K562 (cell line): Measurements from ENCODE around the gene GTF3C4. TPM values are rescaled to one million over a fixed set of nuclear protein-coding genes. Genes with fewer than 3 reads are reported as not detected.

ENCODE experiments used
- ATAC-seq: fragments of 200-7000 bp; cut with Tn5 transposase; 3 replicates; pipeline ENCODE4 v1.9.1; 2020; ENCODE audit warnings: moderate library complexity
- BruUV-seq: library from RNA; stranded (reverse); fragments of 400-500 nt; replicated peaks from 2 replicates; lab custom pipeline; 2021; lab: Mats Ljungman, UMichigan
- CTCF ChIA-PET: fragments of 300-600 bp; formaldehyde crosslinking; extraction: SDS; loops from one replicate; lab custom pipeline; 2021; ENCODE audit warnings: low intra/inter-chr PET ratio; lab: Yijun Ruan, JAX
- POLR2A ChIA-PET: fragments of 300-600, 350-650 bp; sonication (Branson Sonifier 250); formaldehyde crosslinking; extraction: SDS; loops from one replicate; lab custom pipeline; 2021; ENCODE audit warnings: antibody characterized with exemption, inconsistent platforms; lab: Yijun Ruan, JAX
- DNase-seq, 4 experiments: peaks; one replicate each; pipeline versions ENCODE4 v3.0.0 to v3.0.0-alpha.2; 2011 to 2018; ENCODE audit warnings: low spot score in 3 of 4, mixed read lengths in 3 of 4; ENCODE audit errors: extremely low read depth in 1 of 4
- FAIRE-seq: peaks from 2 replicates; lab custom pipeline; 2011; peaks lifted over from hg19 to GRCh38; lab: Jason Lieb, UNC
- H2AFZ ChIP-seq: 2 replicates; pipeline ENCODE4 v1.6.0; 2011; ENCODE audit warnings: low read depth, low read length, control low read depth, inconsistent platforms
- H3K27ac ChIP-seq: fragments of 200-600 bp; 3 replicates; pipeline ENCODE4 v1.8.0; 2011; ENCODE audit warnings: low read depth, mild to moderate bottlenecking, control low read depth, inconsistent platforms, low read length, moderate library complexity, mixed read lengths; ENCODE audit errors: extremely low read depth
- H3K27me3 ChIP-seq, 2 experiments: fragments of 300-600 bp in 1 of 2; 2 replicates in 1 of 2; 3 replicates in 1 of 2; pipeline versions ENCODE4 v1.6.0 to v1.8.0; 2011; ENCODE audit warnings: inconsistent platforms in 2 of 2, low read length in 2 of 2, mild to moderate bottlenecking in 1 of 2, mixed read lengths in 1 of 2, moderate library complexity in 1 of 2; ENCODE audit not compliant: control insufficient read depth in 2 of 2, insufficient read depth in 2 of 2
- H3K36me3 ChIP-seq: fragments of 300-600 bp; 3 replicates; pipeline ENCODE4 v1.8.0; 2011; ENCODE audit warnings: mild to moderate bottlenecking, low read length, inconsistent platforms; ENCODE audit not compliant: control insufficient read depth, insufficient read depth
- H3K4me1 ChIP-seq, 2 experiments: fragments of 200-600 bp in 1 of 2; replicated peaks in 1 of 2; 2 replicates in 1 of 2; 3 replicates in 1 of 2; pipeline versions ENCODE4 v1.5.1 to v1.8.0; 2011; ENCODE audit warnings: inconsistent platforms in 2 of 2, low read length in 2 of 2, mild to moderate bottlenecking in 1 of 2, mixed read lengths in 1 of 2, moderate library complexity in 1 of 2; ENCODE audit not compliant: control insufficient read depth in 2 of 2, insufficient read depth in 2 of 2
- H3K4me2 ChIP-seq: 2 replicates; pipeline ENCODE4 v1.6.1; 2011; ENCODE audit warnings: low read length, control low read depth, inconsistent platforms, mixed read lengths; ENCODE audit not compliant: insufficient read depth
- H3K4me3 ChIP-seq: fragments of 200-600 bp; sonication (generic), shearing (Covaris generic); 2 replicates; pipeline ENCODE4 v1.5.1; 2016; ENCODE audit warnings: control low read depth, inconsistent platforms
- H3K79me2 ChIP-seq: fragments of 200-600 bp; 3 replicates; pipeline ENCODE4 v1.8.0; 2011; ENCODE audit warnings: low read length, inconsistent platforms; ENCODE audit not compliant: control insufficient read depth, insufficient read depth
- H3K9ac ChIP-seq, 2 experiments: 2 replicates each; pipeline versions ENCODE4 v1.6.0 to v1.6.1; 2011; ENCODE audit warnings: low read depth in 2 of 2, low read length in 2 of 2, control low read depth in 1 of 2, inconsistent platforms in 1 of 2, mild to moderate bottlenecking in 1 of 2, mixed read lengths in 1 of 2; ENCODE audit not compliant: insufficient read depth in 1 of 2
- H3K9me1 ChIP-seq: one replicate; pipeline ENCODE4 v1.6.0; 2011; ENCODE audit warnings: inconsistent platforms, mild to moderate bottlenecking, low read length, moderate library complexity; ENCODE audit not compliant: control insufficient read depth, insufficient read depth
- H3K9me3 ChIP-seq: replicated peaks from 2 replicates; pipeline ENCODE4 v1.5.1; 2011; ENCODE audit warnings: low read depth, low read length, inconsistent platforms; ENCODE audit not compliant: control insufficient read depth, insufficient read depth
- H4K20me1 ChIP-seq: replicated peaks from 2 replicates; pipeline ENCODE4 v1.6.1; 2011; ENCODE audit warnings: low read length, inconsistent platforms, mixed read lengths; ENCODE audit not compliant: control insufficient read depth, insufficient read depth
- CSDE1 ChIP-seq, 2 experiments: fragments of 450-650 bp; IDR thresholded peaks; 2 replicates each; pipeline ENCODE4 v1.6.1; 2016; ENCODE audit warnings: mild to moderate bottlenecking in 1 of 2
- FOXM1 ChIP-seq, 2 experiments: fragments of 450-650 bp in 1 of 2; sonication (generic) in 1 of 2; formaldehyde crosslinking in 1 of 2; IDR thresholded peaks; 2 replicates each; pipeline versions ENCODE4 v1.6.1 to v1.9.0; 2017 to 2022; ENCODE audit warnings: low read depth in 2 of 2, mild to moderate bottlenecking in 2 of 2, missing genetic modification reagents in 1 of 2, moderate library complexity in 1 of 2
- MCM7 ChIP-seq, 2 experiments: fragments of 450-650 bp; IDR thresholded peaks; 2 replicates each; pipeline ENCODE4 v1.6.1; 2016 to 2018
- SMAD4 ChIP-seq: fragments of 250-450 bp; sonication (Bioruptor Pico); conservative IDR thresholded peaks from 2 replicates; pipeline ENCODE4 v1.8.0; 2021; ENCODE audit warnings: inconsistent platforms, mild to moderate bottlenecking, moderate library complexity
- SMARCC2 ChIP-seq: fragments of 450-650 bp; IDR thresholded peaks from 2 replicates; pipeline ENCODE4 v1.6.1; 2017; ENCODE audit warnings: antibody characterized with exemption, moderate library complexity, mild to moderate bottlenecking, low read depth
- SRSF7 ChIP-seq: fragments of 200-400 bp; formaldehyde crosslinking; optimal IDR thresholded peaks from 2 replicates; pipeline ENCODE3; 2017; ENCODE audit warnings: mild to moderate bottlenecking, low read depth, low read length
- ZNF143 ChIP-seq: sonication (generic); formaldehyde crosslinking; IDR thresholded peaks from 2 replicates; pipeline ENCODE4 v1.9.0; 2022; ENCODE audit warnings: mild to moderate bottlenecking, missing genetic modification reagents
- WGBS: fragments of 100-300 bp; shearing (Covaris generic); methylation state at CpG from one replicate; pipeline ENCODE4 v1.1.6; 2016; ENCODE audit warnings: low coverage, mixed read lengths; ENCODE audit not compliant: insufficient coverage; ENCODE audit errors: missing lambda C conversion rate; 5-methylcytosine and 5-hydroxymethylcytosine counted together
- in situ Hi-C: fragments of 300-500 bp; cut with MboI; formaldehyde crosslinking; loops from 4 replicates; pipeline ENCODE4 v1.15.0; 2018; ENCODE audit warnings: inconsistent platforms, mixed read lengths
- intact Hi-C: fragments of 100-400 bp; cut with micrococcal nuclease; formaldehyde crosslinking; loops from 2 replicates; pipeline ENCODE4 v1.14.2; 2022
- polyA plus RNA-seq, 8 experiments: library from polyadenylated mRNA; depleted of rRNA in 4 of 8; stranded (reverse) in 5 of 8; unstranded in 3 of 8; fragments of >200 nt; fragmentation: Nextera tagmentation in 2 of 8; fragmentation: Illumina TruSeq in 1 of 8; extraction: Ambion mirVana in 2 of 8; extraction: Trizol in 1 of 8; gene quantifications; 2 replicates each; pipeline versions ENCODE4 v1.2.1 to v1.2.3, GENCODE V29; 2011 to 2014; ENCODE audit warnings: inconsistent platforms in 1 of 8, missing spikeins in 1 of 8
- total RNA-seq, 7 experiments: library from RNA; depleted of rRNA in 6 of 7; stranded (reverse); fragments of >200 nt in 6 of 7; fragmentation: Illumina TruSeq in 2 of 7; extraction: Trizol in 2 of 7; gene quantifications; 2 replicates each; pipeline versions ENCODE4 v1.2.1 to v1.2.3, GENCODE V29; 2011 to 2021; ENCODE audit warnings: low replicate concordance in 1 of 7
- TF ChIP-seq, protein P1 (sequence below): fragments of 200-800 bp; sonication (Bioruptor generic); IDR thresholded peaks from 2 replicates; pipeline ENCODE4 v1.6.1; 2017; ENCODE audit warnings: missing genetic modification characterization, missing compliant biosample characterization
- TF ChIP-seq, protein P2 (sequence below): fragments of 450-650 bp; IDR thresholded peaks from one replicate; pipeline ENCODE4 v1.6.1; 2018; ENCODE audit warnings: mild to moderate bottlenecking, moderate library complexity; ENCODE audit not compliant: partially characterized antibody
- TF ChIP-seq, protein P3 (sequence below): sonication (generic); formaldehyde crosslinking; IDR thresholded peaks from 2 replicates; pipeline ENCODE4 v1.8.1; 2023; ENCODE audit warnings: mild to moderate bottlenecking, missing genetic modification reagents
- TF ChIP-seq, protein P4 (sequence below): fragments of 250-450 bp; sonication (Bioruptor Pico); IDR thresholded peaks from 2 replicates; pipeline ENCODE4 v1.8.0; 2022; ENCODE audit warnings: moderate library complexity, mild to moderate bottlenecking, inconsistent platforms
- TF ChIP-seq, protein P5 (sequence below): fragments of 450-650 bp; formaldehyde crosslinking; conservative IDR thresholded peaks from 2 replicates; pipeline ENCODE4 v1.4.0; 2022; ENCODE audit warnings: mild to moderate bottlenecking, missing genetic modification characterization

The GTF3C4 gene
- total and polyA plus RNA-seq, 9 of the 15 experiments (the other 6 are each of a cell fraction or from before 2014, with no cell fraction given): 3.9 to 20.0 (median 12.2) TPM

DNA sequence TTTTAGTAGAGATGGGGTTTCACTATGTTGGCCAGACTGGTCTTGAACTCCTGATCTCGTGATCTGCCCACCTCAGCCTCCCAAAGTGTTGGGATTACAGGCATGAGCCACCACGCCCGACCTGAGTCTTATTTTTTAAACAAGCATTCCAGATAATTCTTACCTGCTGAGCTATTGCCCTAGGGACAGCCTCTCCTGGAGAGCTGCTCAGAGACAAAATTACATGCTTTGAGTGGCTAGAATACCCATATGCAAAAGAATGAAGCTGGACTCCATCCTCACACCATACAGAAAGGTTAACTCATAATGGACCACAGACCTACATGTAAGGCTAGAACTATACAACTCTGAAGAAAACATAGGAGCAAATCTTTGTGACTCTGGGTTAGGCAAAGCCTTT lies 41.6 kb downstream of the GTF3C4 start:
- Histone ChIP-seq H3K79me2 (no peaks in the 10 kb centered on the region), H4K20me1 (no peaks in the 10 kb centered on the region), H3K4me3 (no peak overlapping the region), H3K9me1 (no peaks in the 10 kb centered on the region), H2AFZ (no peak overlapping the region), H3K9me3 (no peaks in the 10 kb centered on the region), H3K4me2 (no peak overlapping the region), H3K9ac (no peak overlapping the region), H3K4me1 (peaks cover 0 to 3% of the 10 kb centered on the region in 2 experiments; a peak in 1 of 5 replicates), H3K27ac (no peak overlapping the region), H3K27me3 (peaks cover 42 to 45% of the 10 kb centered on the region in 2 experiments), H3K36me3 (no peaks in the 10 kb centered on the region)
- FAIRE-seq (no peak), ATAC-seq (no peak), DNase-seq (no peak)
- intact Hi-C loops: no loop called here
- POLR2A ChIA-PET: interaction anchor here (1.0 kb wide), 1 partner anchor 10 kb away, joined by 3 read pairs; no protein-coding TSS in a partner anchor
- in situ Hi-C loops: no loop called here
- CTCF ChIA-PET: no interaction called here
- TF ChIP-seq, protein P1, sequence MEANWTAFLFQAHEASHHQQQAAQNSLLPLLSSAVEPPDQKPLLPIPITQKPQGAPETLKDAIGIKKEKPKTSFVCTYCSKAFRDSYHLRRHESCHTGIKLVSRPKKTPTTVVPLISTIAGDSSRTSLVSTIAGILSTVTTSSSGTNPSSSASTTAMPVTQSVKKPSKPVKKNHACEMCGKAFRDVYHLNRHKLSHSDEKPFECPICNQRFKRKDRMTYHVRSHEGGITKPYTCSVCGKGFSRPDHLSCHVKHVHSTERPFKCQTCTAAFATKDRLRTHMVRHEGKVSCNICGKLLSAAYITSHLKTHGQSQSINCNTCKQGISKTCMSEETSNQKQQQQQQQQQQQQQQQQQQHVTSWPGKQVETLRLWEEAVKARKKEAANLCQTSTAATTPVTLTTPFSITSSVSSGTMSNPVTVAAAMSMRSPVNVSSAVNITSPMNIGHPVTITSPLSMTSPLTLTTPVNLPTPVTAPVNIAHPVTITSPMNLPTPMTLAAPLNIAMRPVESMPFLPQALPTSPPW (CRISPR knock-in tag): no peak
- TF ChIP-seq SMARCC2 (no peak), MCM7 (IDR thresholded peaks at IDR 0.05) (no peak), SRSF7 (no peak), ZNF143 (CRISPR knock-in tag) (no peak), SMAD4 (CRISPR knock-in tag) (no peak), FOXM1 (IDR thresholded peaks at IDR 0.05; ENCODE audit: low read depth) (no peak), FOXM1 (CRISPR knock-in tag; IDR thresholded peaks at IDR 0.05; ENCODE audit: low read depth) (no peak), CSDE1 (IDR thresholded peaks at IDR 0.05) (no peak)
- TF ChIP-seq, protein P2, sequence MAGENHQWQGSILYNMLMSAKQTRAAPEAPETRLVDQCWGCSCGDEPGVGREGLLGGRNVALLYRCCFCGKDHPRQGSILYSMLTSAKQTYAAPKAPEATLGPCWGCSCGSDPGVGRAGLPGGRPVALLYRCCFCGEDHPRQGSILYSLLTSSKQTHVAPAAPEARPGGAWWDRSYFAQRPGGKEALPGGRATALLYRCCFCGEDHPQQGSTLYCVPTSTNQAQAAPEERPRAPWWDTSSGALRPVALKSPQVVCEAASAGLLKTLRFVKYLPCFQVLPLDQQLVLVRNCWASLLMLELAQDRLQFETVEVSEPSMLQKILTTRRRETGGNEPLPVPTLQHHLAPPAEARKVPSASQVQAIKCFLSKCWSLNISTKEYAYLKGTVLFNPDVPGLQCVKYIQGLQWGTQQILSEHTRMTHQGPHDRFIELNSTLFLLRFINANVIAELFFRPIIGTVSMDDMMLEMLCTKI: no peak
- TF ChIP-seq, protein P3, sequence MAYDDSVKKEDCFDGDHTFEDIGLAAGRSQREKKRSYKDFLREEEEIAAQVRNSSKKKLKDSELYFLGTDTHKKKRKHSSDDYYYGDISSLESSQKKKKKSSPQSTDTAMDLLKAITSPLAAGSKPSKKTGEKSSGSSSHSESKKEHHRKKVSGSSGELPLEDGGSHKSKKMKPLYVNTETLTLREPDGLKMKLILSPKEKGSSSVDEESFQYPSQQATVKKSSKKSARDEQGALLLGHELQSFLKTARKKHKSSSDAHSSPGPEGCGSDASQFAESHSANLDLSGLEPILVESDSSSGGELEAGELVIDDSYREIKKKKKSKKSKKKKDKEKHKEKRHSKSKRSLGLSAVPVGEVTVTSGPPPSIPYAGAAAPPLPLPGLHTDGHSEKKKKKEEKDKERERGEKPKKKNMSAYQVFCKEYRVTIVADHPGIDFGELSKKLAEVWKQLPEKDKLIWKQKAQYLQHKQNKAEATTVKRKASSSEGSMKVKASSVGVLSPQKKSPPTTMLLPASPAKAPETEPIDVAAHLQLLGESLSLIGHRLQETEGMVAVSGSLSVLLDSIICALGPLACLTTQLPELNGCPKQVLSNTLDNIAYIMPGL (CRISPR knock-in tag): no peak
- TF ChIP-seq, protein P4, sequence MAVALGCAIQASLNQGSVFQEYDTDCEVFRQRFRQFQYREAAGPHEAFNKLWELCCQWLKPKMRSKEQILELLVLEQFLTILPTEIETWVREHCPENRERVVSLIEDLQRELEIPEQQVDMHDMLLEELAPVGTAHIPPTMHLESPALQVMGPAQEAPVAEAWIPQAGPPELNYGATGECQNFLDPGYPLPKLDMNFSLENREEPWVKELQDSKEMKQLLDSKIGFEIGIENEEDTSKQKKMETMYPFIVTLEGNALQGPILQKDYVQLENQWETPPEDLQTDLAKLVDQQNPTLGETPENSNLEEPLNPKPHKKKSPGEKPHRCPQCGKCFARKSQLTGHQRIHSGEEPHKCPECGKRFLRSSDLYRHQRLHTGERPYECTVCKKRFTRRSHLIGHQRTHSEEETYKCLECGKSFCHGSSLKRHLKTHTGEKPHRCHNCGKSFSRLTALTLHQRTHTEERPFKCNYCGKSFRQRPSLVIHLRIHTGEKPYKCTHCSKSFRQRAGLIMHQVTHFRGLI (CRISPR knock-in tag): no peak
- TF ChIP-seq, protein P5, sequence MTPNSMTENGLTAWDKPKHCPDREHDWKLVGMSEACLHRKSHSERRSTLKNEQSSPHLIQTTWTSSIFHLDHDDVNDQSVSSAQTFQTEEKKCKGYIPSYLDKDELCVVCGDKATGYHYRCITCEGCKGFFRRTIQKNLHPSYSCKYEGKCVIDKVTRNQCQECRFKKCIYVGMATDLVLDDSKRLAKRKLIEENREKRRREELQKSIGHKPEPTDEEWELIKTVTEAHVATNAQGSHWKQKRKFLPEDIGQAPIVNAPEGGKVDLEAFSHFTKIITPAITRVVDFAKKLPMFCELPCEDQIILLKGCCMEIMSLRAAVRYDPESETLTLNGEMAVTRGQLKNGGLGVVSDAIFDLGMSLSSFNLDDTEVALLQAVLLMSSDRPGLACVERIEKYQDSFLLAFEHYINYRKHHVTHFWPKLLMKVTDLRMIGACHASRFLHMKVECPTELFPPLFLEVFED (CRISPR knock-in tag): no peak
- BruUV-seq: no TSS peak
- 0% methylated on average over 3 of the region's 3 CpGs for WGBS
